Midbrain (tissue), 1 donor: ENCODE measurements around the gene UBXN11.

Source experiments
- DNase-seq: peaks from one replicate; lab custom pipeline; 2025; lab: John Stamatoyannopoulos, UW

The UBXN11 gene, protein sequence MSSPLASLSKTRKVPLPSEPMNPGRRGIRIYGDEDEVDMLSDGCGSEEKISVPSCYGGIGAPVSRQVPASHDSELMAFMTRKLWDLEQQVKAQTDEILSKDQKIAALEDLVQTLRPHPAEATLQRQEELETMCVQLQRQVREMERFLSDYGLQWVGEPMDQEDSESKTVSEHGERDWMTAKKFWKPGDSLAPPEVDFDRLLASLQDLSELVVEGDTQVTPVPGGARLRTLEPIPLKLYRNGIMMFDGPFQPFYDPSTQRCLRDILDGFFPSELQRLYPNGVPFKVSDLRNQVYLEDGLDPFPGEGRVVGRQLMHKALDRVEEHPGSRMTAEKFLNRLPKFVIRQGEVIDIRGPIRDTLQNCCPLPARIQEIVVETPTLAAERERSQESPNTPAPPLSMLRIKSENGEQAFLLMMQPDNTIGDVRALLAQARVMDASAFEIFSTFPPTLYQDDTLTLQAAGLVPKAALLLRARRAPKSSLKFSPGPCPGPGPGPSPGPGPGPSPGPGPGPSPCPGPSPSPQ

DNA sequence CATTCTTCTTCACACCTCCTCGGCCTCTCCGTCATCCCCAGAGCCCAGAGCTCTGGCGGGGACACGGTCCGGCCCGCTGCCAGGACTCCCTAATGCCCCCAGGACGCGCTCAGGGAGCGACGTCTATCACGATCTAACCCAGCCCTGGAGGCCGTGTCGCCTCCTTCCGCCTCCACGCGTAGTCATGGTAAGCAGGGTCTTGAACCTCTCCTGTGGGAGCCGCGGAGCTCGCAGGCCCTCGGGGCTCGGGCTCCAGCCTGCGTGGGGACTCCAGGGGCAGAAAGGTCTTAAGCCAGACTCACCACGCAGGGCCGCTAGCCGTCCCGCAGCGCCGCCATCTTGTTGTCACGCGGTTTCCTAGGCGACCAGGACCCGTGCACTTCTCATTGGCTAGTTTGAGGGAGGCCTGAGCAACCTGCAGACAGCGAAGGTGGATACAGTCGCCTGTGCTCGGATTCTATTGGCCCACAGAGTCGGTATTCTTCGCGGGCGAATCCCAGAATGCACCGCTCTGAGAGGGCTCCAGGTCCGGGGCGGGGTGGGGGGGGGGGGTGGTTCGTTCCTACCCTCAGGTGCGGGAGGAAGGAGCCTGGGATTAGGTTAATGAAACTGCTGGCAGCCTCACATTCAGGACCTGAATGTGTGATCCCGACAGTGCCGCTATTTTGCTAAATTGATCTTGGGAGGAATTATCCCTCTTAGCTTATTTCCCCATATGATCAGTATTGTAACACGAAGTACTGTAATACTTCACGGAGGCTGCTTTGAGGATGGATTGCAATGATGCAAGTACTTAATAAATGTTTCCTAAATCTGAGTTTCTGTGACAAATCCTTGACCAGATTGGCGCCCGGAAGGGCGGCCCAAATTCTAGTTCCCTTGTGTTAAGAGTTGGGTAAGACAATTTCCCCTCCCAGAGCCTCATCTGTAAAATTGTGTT lies at the start of gene UBXN11:
TSS of gene UBXN11 (minus strand) at position 347 of the 940 bp plus-strand sequence. CDS start 3,753 bp downstream, outside the sequence.
- DNase-seq = peak; percentile 86

DNA sequence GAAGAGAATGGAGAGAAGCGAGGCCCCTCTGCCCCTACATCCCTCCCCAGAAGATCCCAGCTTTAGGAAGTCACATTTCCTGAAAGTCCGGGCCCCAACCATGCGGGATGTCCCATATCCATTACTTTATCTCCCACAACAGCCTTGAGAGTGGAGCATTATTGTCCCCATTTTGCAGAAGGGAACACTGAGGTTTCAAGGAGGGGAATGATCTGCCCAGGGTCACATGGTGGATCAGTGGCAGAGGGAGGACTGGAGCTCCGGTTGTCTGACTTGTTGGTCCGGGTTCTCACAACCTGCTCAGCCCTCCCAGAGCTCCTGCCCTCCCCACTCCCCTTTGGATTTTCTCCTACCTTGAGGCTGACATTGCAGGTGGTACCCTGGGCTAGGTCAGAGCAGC lies 49.7 kb upstream of the UBXN11 start:
- DNase-seq = no peak

DNA sequence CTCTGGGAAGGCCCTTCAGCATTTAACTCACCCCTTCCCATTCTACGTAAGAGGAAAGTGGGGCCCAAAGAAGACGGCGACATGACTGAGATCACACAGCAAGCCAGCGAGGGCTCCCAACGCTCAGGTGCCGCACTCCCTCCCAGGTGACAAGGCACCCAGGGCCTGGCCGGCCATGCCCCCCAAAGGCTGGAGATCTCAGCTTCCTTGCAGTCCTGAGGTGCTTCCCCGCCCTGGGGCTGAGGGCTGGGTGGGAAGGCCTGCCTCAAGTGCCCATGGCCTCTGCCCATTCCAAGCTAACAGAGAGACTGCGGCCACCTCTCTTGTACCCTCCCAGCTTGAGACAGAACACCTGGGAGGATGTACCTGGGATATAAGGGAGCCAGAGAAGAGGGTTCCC lies 48.5 kb upstream of the UBXN11 start:
- no peak for DNase-seq

DNA sequence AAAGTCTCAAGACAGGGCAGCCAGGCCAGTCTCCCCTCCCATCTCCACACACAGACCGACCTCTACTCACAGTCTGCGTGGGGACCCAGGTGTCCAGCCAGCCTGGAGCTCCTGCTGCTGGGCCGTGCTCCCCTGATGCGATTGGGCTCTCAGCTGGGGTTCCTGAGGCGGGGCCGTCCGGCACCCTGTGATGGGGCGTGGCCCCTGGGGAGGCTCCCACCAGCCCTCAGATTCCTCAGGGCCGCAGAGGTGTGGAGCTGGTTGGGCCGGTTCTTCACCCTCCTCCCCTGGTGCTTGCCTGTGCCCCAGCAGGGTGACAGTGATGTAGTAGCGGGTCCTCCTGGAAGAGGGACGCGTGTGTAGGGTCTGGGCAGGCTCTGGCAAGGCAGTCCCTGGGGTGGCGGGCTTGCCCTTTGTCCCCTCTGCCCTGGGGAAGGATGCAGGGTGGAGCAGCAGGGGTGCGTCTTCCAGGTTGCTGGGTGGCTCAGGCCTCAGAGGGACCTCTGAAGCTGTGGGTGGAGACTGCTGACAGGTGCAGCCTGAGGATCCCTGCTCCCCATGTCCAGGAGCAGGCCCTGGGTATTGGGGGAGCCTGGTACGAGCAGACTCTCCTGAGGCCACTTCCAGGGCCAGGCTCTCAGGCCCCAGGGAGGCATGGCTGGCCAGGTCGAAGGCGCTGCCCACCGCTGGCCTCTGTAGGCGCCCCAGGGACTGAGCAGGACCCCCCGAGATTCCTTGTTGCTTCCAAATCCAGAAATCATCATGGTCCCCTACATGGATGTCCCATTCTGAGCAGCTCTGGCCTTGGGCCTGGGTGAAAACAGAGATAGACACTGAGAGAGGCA lies 47.8 kb upstream of the UBXN11 start, which contains the start of gene CRYBG2:
TSS of gene CRYBG2 (minus strand) at position 155 of the 845 bp plus-strand sequence. CDS start 7,473 bp downstream, outside the sequence.
- DNase-seq = no peak

DNA sequence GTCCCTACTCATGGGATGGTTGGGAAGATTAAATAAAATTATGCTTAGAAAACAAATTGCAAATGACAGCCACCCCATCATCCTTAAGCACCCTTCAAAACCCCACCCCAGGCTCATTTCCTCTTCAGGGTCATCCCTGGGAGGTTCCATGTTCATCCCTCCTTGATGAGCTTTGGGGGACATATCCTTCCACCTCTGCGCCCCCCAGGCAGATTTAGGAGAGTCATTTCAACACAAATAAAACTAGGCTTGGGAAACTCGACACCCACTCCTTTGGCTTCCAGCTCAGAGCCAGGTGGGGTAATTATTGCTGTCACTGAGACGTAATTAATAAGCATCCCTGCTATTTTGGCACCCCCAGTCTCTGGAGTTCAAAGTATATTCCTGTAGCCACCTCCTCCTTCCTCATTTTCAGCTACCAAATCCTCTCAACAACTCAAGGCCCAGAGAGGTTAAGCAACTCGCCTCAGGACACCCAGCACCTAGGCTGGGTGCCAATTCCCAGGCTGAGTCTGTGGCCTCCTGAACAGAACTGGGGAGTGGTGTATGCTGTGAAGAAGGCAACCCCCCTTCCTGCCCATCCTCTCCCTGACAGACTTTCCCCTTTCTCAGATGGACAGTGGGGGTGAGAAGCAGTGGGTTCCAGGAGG lies 46.9 kb upstream of the UBXN11 start:
- DNase-seq = no peak

DNA sequence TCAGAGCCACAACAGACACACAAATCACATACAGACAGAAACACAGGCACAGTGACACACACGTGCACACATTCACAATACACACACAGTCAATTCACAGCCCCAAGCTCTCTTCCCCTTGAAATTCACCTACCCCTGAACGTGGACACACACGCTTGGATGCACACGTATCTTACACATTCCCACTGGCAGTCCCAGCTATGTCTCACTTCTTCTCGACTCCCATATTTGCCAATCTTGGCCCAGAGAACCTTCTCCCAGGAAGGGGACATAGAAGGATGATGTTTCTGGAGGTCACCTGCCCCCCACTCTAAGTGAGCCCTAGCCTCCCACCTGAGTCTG lies 45.9 kb upstream of the UBXN11 start:
- DNase-seq = no peak

DNA sequence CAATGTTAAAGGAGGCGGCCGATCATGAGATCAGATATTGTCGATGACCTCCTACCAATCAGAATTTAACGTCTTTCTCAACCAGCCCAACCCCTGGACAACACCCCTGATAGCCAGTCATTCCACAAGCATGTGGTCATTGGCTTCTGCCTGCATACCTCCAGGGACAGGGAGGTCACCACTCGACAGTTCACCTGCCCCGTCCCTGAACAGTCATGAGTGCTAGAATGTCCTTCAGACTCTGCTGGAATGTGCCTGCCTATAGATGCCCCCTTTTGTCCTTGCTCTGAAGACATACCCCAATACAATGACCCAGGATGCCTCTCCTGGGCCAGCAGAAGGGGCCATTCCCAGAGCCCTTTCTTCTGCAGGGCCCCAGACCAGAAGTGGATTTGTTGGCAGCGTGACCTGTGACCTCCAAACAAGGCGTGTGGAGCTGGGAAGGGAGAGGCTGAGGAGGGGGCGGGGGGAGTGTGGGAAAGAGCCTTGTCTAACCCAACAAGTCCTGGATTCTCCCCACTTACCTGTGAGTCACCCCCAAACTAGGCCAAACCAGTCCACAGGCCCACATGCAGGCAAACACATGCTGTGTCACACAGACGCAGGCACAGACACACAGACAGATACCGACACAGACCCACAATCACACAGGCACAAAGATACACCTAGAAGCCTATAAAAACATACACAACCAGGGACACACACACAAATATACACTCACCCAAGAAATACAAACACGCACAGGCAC lies 45.3 kb upstream of the UBXN11 start:
- no peak for DNase-seq

DNA sequence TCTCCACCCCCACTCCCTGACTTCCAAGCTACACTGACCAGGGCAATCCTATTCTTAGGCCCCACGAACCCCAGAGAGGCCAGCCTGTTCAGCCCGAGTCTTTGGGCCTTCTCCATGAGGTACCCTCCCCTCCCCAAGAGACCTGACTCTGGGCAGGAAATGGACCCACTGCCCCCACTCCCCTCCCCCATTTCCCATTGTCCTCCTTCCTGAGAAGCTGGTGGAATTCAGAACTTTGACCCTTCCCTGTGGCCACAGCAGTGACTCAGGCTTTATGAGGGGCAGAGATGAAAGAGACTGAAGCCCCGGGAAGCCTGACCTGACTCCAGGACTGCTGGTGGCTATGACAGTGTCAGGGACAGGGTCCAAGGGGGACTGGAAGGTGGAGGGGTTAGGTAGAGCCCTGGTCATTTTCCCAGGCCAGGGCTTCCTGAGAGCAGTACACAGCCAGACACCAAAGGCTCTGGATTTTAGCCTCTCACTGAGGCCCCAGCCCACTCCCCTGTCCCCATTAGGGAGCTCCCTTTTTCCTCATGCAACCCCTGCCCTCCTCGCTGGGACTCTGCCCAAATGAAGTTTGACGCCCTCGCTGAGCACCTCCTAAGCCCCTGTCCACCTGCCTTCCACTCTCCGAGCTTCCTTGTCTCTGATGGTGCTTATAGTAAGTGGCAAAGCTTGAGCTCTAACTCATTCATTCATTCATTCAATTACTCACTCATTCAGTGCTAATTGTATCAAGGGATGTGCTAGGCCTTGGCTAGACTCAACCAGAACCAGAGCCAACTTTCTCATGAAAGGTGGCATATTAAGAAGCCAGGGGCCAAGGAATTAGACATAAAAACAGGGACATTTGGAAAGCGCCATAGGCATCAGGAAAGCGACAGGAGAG lies 44.5 kb upstream of the UBXN11 start:
- no peak for DNase-seq

DNA sequence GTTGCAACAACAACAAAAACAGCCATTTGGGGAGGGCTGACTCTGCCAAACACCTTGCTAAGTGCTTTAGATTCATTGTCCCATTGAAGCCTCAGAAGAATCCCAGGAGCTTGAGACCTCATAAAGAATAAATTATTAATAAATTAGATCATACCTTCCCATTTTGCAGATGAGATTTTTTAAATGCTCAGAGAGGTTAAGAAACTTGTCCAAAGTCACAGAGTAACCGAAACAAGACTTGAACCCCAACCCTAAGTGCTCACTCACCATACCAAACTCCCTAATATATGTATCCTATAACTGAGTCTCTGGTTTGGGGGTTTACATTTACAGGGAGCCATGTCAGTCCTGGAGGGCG lies 43.9 kb upstream of the UBXN11 start:
- DNase-seq = no peak

DNA sequence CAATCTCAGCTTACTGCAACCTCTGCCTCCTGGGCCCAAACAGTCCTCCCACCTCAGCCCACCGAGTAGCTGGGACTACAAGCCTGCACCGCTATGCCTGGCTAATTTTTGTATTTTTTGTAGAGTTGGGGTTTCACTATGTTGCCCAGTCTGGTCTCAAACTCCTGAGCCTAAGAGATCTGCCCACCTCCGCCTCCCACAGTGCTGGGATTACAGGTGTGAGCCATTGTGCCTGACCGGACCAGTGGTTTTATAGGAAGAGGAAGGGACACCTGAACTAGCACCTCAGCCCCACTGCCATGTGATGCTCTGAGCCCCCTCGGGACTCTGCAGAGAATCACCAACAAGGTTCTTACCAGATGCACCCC lies 43.4 kb upstream of the UBXN11 start:
- DNase-seq = no peak

DNA sequence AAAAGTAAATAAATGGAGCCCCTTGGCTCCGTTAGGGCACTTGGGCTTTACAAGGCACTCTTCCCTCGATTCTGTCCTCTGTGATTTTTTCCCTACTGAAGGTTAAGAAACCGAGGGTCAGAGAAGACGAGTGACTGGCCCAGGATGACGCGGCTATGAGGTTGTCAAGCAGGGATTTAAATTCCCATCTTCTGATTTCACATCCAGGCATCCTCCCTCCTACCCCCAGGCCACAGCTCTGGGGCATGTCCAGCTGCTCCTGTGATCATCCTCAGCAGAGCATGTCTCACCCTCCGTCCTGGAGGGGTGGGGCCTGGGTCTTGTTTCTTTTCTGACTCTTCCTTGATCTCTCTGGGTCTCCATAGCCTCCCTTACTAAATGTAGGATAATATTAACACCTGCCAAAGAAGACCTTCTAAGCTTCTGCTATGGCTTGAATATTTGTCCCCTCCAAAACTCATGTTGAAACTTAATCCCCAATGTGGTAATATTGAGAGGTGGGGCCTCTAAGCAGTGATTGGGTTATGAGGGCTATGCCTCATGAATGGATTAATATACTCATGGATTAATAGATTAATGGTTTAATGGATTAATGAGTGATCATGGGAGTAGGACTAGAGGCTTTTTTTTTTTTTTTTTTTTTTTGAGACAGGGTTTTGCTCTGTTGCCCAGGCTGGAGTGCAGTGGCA lies 42.9 kb upstream of the UBXN11 start:
- DNase-seq = no peak

DNA sequence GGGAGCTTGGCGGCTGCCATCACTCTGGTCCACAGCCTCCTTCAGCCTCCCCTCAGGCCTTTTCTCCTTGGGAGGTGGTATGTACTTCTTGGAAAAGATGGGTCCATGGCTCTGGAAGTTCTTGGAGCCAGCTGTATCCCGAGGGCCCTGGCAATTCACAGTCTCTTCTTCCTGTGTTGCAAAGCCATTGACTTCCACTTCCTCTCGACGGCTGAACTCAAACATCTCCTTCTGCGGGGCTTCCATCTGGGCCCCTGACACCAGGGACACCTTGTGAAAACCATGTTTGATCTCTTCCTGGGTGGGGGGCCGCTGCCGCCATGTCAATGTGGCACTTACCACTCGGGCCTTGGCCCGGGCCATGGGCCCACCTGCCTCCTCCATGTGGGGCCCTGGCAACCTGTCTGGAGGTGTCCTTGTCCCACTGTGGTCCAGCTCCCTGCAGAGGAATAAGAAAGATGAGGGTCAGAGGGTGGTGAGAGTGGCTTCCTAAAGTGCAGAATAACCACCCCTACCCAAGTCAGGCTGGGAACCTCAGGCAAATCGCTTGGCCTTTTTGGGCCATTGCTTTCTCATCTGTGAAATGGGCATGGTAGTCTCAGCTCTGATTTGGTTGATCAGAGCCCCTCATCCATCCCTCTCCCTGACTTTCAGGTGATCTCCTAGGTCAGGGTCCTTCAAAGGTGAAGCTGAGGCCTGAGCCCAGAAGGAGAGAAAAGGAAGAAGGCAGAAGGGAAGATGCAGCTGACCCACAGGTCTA lies 40.0 kb upstream of the UBXN11 start:
- DNase-seq = no peak

DNA sequence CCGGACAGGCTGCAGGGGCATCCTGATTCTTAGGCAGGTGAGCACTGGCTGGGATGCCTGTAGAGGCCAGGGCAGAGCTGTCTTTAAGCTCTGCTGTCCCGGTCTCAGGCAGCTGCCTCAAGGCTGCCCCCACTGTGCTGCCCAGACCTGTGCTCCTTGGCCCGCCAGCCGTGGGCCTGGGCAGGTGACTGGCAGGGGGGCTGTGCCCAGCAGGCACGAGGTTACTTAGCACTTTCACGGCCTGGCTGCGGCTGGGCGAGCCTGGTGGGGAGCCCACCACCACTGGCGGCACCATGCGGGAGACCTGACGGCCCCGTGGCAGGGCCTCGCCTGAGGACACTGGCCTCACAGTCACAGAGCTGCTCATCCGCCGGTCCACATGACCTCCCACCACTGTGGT lies 39.3 kb upstream of the UBXN11 start:
- DNase-seq = no peak

DNA sequence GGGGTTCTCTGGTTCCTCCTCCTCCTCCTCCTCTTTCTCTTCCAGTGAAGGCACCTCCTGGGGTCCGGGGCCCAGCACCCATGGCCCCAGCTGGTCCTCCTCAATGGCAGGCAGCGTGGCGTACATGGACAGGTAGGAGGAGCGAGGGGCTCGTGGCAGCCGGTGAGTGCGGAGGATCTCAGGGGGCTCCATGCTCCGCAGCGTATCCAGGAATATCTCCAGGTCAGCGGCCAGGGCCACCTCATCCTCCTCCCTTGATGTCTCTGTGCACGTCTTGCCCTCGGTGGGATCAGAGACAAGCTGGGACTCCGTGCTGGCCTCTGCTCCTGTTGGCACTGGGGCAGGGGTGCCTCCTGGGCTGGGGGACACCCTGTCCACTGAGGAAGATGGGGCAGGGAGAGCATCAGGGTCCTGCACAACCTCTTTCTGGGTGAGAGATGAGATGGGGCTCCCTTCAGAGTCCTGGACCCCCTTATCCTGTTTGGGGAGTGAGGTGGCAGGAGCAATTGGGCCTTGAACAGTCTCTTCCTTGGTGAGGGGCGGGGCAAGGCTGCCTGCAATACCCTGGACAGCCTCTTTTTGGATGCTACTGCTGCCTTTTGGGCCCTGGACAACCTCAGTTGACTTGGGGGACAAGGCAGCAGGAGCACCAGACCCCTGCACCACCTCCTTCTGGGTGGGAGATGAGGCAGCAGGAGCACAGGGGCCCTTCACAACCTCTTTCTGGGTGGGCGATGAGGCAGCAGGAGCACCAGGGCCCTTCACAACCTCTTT lies 37.9 kb upstream of the UBXN11 start:
- no peak for DNase-seq

DNA sequence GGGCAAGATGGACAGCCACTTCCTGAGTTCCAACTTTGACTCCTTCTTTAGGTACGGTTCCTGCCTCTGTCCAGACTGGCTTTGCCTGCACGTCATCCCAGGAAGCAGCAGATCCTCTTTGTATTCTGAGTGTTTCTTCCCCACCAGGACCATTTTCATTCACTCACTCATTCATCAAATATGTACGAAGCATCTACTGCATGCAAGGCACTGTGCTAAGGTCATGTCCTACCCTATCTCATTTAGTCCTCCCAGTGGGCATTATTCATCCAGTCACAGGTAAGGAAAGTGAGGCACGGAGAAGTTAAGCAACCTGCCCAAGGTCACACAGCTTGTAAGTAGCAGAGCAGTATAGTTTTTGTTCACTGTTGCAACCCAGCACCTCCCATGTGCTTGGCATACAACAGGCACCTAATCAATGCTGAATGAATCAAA lies 33.6 kb upstream of the UBXN11 start:
- no peak for DNase-seq

DNA sequence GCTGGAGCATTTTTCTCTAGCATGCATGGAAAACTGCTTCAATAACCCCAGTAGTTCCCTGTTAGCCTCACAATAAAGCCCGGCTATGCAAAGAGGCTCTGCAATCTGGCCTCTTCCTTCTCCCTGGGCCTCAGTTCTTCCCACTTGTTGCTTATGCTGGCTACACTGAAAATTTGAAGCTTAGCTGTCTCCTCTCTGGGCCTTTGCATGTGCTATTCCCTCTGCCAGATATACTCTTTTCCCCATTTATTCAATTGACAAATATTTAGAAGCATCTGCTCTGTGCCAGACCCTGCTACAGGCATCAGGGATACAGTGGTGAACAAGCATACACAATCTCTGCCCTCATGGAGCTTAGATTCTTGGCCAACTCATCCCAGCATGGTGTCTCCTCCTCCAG lies 32.2 kb upstream of the UBXN11 start:
- no peak for DNase-seq

DNA sequence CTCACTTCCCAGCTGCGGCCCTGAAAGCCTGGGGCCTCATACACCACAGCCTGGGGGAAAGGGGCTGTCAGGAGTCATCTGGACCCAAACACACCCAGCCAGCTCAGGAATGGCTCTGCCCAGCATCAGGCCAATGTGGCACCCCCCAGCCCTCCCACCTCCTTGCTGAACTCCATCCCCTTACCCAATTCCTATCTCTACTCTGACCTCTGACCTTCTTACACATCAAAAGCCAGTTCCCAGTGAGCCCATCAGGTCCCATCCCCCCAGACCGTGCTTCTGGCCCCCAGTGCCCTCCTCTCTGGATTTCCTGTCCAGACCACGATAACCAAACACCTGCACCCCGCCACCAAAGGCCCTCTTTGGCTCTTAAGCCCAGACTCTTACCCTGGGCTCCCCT lies 31.2 kb upstream of the UBXN11 start:
- DNase-seq = no peak

DNA sequence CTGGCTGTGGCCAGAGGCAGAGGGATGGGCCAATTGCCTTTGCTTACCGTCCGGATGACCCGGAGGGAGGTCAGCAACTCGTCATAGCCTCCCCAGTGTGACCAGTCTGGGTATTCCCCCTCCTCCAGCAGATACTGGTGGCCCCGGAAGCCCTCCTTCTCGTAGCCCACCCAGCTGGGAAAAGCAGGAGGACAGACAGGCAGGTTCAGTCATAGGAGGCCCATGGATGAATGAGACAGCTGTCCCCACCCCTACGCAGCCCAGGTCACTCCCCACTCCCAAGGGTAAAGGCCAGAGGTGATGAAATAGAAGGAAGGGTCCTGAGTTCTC lies 30.7 kb upstream of the UBXN11 start:
- DNase-seq = no peak
